Heart left ventricle (tissue), 13 donors: Measurements from ENCODE around the gene APPL2.

Experiments
- POLR2A ChIP-seq, 2 donors: fragments of 450-650 bp; IDR thresholded peaks; one replicate each; pipeline ENCODE4 v1.6.1; 2017; ENCODE audit warnings: antibody characterized with exemption in 2 of 2, mild to moderate bottlenecking in 2 of 2, moderate library complexity in 2 of 2
- TF ChIP-seq, protein P1 (sequence below), 12 donors: fragments of 200-600 bp; sonication (generic) in 4 of 12; IDR thresholded peaks; one replicate each; pipeline versions ENCODE4 v1.5.0 to v1.8.0; 2018 to 2022; ENCODE audit warnings: antibody characterized with exemption in 12 of 12, mild to moderate bottlenecking in 5 of 12
- donor health status: ischemic (EF 13 %, LVEDD 7.1; RV severe dilation, severe dysfunction).
- donor health status: DM: no; HTN: yes; CAD: no.
- donor health status: DM: no; HTN: no; CAD: no.
- donor health status: ischemic (EF 25% LVEDD 6.9; RV normal size, moderate dysfunction).
- donor health status: ischemic (EF 25% LVEDD 5.7; RV mildly dilated, moderate dysfunction).
- donor health status: ischemic (EF 35%, LVEDD 5.7; RV mildly dilated, moderate dysfunction).
- donor health status: nonischemic (EF 11% LVEDD 7.7; RV severe dilation, severe dysfunction).
- donor health status: DM: yes; HTN: yes; CAD: no.
- donor health status: PGD.
- donor health status: ischemic (EF 29% LVEDD 5.4; RV normal size, mild dysfunction).
- donor health status: nonischemic (EF 23%, LVEDD 6.1; RV moderate dilation, normal function).

DNA sequence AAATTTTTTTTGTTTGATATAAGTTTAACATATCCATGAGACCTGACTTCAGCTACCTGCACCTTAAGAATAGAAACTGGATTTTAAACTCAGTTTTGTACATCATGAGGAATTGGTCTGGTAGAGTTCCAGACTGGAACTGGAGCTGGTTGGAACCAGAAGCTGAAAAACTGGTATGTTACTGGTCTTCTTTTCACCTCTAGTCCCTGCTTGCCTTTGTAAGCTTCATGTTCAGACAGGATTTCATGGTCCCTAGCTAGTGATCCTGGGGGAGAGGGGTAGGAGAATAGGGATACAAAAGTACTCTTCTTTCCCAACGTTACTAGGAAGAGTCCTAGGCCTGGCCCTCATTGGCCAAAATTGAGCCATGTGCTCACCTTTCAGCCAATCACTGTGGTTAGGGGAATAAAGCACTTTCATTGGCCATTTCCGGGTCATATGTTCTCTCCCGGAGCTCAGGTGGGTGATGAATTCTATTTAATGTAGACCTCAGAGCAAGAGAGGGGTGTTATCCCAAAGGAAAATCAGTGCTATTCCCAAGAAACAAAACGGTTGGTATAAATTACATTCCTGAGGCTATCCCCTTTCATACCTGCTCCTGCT, 36.9 kb upstream of the APPL2 start:
- TF ChIP-seq, protein P1, sequence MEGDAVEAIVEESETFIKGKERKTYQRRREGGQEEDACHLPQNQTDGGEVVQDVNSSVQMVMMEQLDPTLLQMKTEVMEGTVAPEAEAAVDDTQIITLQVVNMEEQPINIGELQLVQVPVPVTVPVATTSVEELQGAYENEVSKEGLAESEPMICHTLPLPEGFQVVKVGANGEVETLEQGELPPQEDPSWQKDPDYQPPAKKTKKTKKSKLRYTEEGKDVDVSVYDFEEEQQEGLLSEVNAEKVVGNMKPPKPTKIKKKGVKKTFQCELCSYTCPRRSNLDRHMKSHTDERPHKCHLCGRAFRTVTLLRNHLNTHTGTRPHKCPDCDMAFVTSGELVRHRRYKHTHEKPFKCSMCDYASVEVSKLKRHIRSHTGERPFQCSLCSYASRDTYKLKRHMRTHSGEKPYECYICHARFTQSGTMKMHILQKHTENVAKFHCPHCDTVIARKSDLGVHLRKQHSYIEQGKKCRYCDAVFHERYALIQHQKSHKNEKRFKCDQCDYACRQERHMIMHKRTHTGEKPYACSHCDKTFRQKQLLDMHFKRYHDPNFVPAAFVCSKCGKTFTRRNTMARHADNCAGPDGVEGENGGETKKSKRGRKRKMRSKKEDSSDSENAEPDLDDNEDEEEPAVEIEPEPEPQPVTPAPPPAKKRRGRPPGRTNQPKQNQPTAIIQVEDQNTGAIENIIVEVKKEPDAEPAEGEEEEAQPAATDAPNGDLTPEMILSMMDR (IDR thresholded peaks at IDR 0.05) = no peak
- TF ChIP-seq POLR2A (IDR thresholded peaks at IDR 0.05) = no peak
